ENCODE measurements around the gene LYG2.
"Not testable (repeated sequence)": the region's sequence is repeated elsewhere in the genome, so short reads cannot be mapped to it uniquely, and the experiment has no call there.

The LYG2 gene

GRCh38 chr2:99200076-99200800 is 55.2 kb downstream of the LYG2 start:
- DNase-seq (ENCODE audit: low spot score), result no peak

- DNase-seq (ENCODE audit: low spot score), result no peak
Measured at GRCh38 chr2:99198103-99198841, 57.2 kb downstream of the LYG2 start.

- not testable (repeated sequence) for DNase-seq (ENCODE audit: low spot score)
Measured at GRCh38 chr2:99192364-99192763, 63.1 kb downstream of the LYG2 start.

Data from germinal center (tissue), 1 donor.